Neural cell (in vitro differentiated cells): ENCODE measurements around the gene C2CD3. TPM values are rescaled to one million over a fixed set of nuclear protein-coding genes. Genes with fewer than 3 reads are reported as not detected.

Source experiments
- H2AFZ ChIP-seq: fragments of 200-600, 300-800 bp; sonication (generic), shearing (Covaris generic); 2 replicates; pipeline ENCODE4 v1.6.0; 2014; ENCODE audit warnings: low read depth, mild to moderate bottlenecking, antibody characterized with exemption, low read length, moderate library complexity
- H3F3A ChIP-seq: fragments of 200-600 bp; shearing (Covaris generic); 2 replicates; pipeline ENCODE4 v1.6.1; 2016; ENCODE audit warnings: mild to moderate bottlenecking, moderate library complexity, mixed read lengths, antibody characterized with exemption, low read length; ENCODE audit not compliant: insufficient read depth, poor library complexity, severe bottlenecking
- H3K27ac ChIP-seq: fragments of 200-600, 300-800 bp; sonication (generic), shearing (Covaris generic); 2 replicates; pipeline ENCODE4 v1.5.1; 2014; ENCODE audit warnings: mild to moderate bottlenecking, low read length, moderate library complexity
- H3K27me3 ChIP-seq: fragments of 300-800, 200-600 bp; sonication (generic), shearing (Covaris generic); 2 replicates; pipeline ENCODE4 v1.6.0; 2014; ENCODE audit warnings: mild to moderate bottlenecking, low read depth, low read length, moderate library complexity; ENCODE audit not compliant: insufficient read depth
- H3K36me3 ChIP-seq: fragments of 300-800, 200-600 bp; sonication (generic), shearing (Covaris generic); 2 replicates; pipeline ENCODE4 v1.5.1; 2014; ENCODE audit warnings: mild to moderate bottlenecking, antibody characterized with exemption, low read length, moderate library complexity; ENCODE audit not compliant: insufficient read depth
- H3K4me2 ChIP-seq: fragments of 300-800, 200-600 bp; sonication (generic), shearing (Covaris generic); 2 replicates; pipeline ENCODE4 v1.6.0; 2014; ENCODE audit warnings: mild to moderate bottlenecking, low read length
- H3K4me3 ChIP-seq: fragments of 300-800, 200-600 bp; sonication (generic), shearing (Covaris generic); 2 replicates; pipeline ENCODE4 v1.5.1; 2014; ENCODE audit warnings: mild to moderate bottlenecking, low read length, moderate library complexity
- H3K79me2 ChIP-seq: fragments of 200-600 bp; shearing (Covaris generic); replicated peaks from 2 replicates; pipeline ENCODE4 v1.6.0; 2014; ENCODE audit warnings: mild to moderate bottlenecking, low read length, moderate library complexity; ENCODE audit not compliant: insufficient read depth
- H3K9ac ChIP-seq: fragments of 300-800, 200-600 bp; sonication (generic), shearing (Covaris generic); 2 replicates; pipeline ENCODE4 v1.6.1; 2016; ENCODE audit warnings: mild to moderate bottlenecking, low read length, mixed read lengths
- H3K9me2 ChIP-seq: fragments of 200-600 bp; shearing (Covaris generic); 2 replicates; pipeline ENCODE4 v1.6.1; 2016; ENCODE audit warnings: mild to moderate bottlenecking, low read length, mixed read lengths; ENCODE audit not compliant: insufficient read depth
- H3K9me3 ChIP-seq: fragments of 200-600, 300-800 bp; sonication (generic), shearing (Covaris generic); 2 replicates; pipeline ENCODE4 v1.6.1; 2016; ENCODE audit warnings: mild to moderate bottlenecking, mixed run types, low read length, moderate library complexity, mixed read lengths
- H4K20me1 ChIP-seq: fragments of 200-600 bp; shearing (Covaris generic); 2 replicates; pipeline ENCODE4 v1.6.1; 2016; ENCODE audit warnings: mild to moderate bottlenecking, mixed run types; ENCODE audit not compliant: insufficient read depth
- CTCF ChIP-seq: fragments of 450-650 bp; IDR thresholded peaks from 2 replicates; pipeline ENCODE4 v1.5.1; 2014; ENCODE audit warnings: antibody characterized with exemption, mild to moderate bottlenecking, moderate library complexity; ENCODE audit not compliant: poor library complexity, severe bottlenecking
- EP300 ChIP-seq: fragments of 450-650 bp; conservative IDR thresholded peaks from 2 replicates; pipeline ENCODE4 v1.6.1; 2014; ENCODE audit warnings: antibody characterized with exemption, mild to moderate bottlenecking, moderate library complexity; ENCODE audit not compliant: poor library complexity, severe bottlenecking
- EZH2 ChIP-seq: fragments of 200-600, 300-800 bp; shearing (Covaris generic), sonication (generic); IDR thresholded peaks from 2 replicates; pipeline ENCODE4 v1.6.1; 2014; ENCODE audit warnings: antibody characterized with exemption, low read length, borderline replicate concordance, mild to moderate bottlenecking; ENCODE audit not compliant: insufficient read depth, poor library complexity, severe bottlenecking
- MXI1 ChIP-seq: fragments of 450-650 bp; conservative IDR thresholded peaks from 2 replicates; pipeline ENCODE4 v1.6.1; 2014; ENCODE audit warnings: antibody characterized with exemption, mild to moderate bottlenecking; ENCODE audit not compliant: poor library complexity, severe bottlenecking
- POLR2AphosphoS5 ChIP-seq: IDR thresholded peaks from 2 replicates; pipeline ENCODE4 v1.6.1; 2012
- RAD21 ChIP-seq: fragments of 450-650 bp; conservative IDR thresholded peaks from 2 replicates; pipeline ENCODE4 v1.6.1; 2014; ENCODE audit warnings: antibody characterized with exemption, mild to moderate bottlenecking, moderate library complexity
- REST ChIP-seq: IDR thresholded peaks from 2 replicates; pipeline ENCODE4 v1.6.1; 2012; ENCODE audit warnings: borderline replicate concordance
- SMC3 ChIP-seq: fragments of 450-650 bp; conservative IDR thresholded peaks from 2 replicates; pipeline ENCODE4 v1.6.1; 2014; ENCODE audit warnings: antibody characterized with exemption, mild to moderate bottlenecking, moderate library complexity; ENCODE audit not compliant: poor library complexity
- TAF1 ChIP-seq: IDR thresholded peaks from 2 replicates; pipeline ENCODE4 v1.6.1; 2012; ENCODE audit warnings: low read depth
- polyA plus RNA-seq: library from polyadenylated mRNA; depleted of rRNA; stranded (reverse); fragments of >200 nt; gene quantifications from 2 replicates; pipeline ENCODE4 v1.2.3, GENCODE V29; 2014

C2CD3 gene
- polyA plus RNA-seq, 1 donor from 2014 or later = 13.2 TPM

GRCh38 chr11:73969991-73970800 lies 200.6 kb downstream of the C2CD3 start:
- no peaks in the 10 kb centered on the region for H3K9me3 ChIP-seq
- H3K79me2 ChIP-seq = no peaks in the 10 kb centered on the region
- TF ChIP-seq CTCF (no peak), SMC3 (no peak), RAD21 (no peak), REST (no peak), TAF1 (no peak), EP300 (no peak), POLR2AphosphoS5 (no peak), EZH2 (no peak), MXI1 (no peak)
- H3K4me3 ChIP-seq = no peak overlapping the region
- no peaks in the 10 kb centered on the region for H4K20me1 ChIP-seq
- no peak overlapping the region for H3K4me2 ChIP-seq
- no peak overlapping the region for H3K9ac ChIP-seq
- H3K36me3 ChIP-seq = no peaks in the 10 kb centered on the region
- H3K27me3 ChIP-seq = no peaks in the 10 kb centered on the region
- H3K27ac ChIP-seq = no peak overlapping the region
- no peaks in the 10 kb centered on the region for H3K9me2 ChIP-seq
- H2AFZ ChIP-seq = no peak overlapping the region
- H3F3A ChIP-seq = no peaks in the 10 kb centered on the region

GRCh38 chr11:73969091-73969490 lies 201.7 kb downstream of the C2CD3 start:
- Histone ChIP-seq H2AFZ (no peak overlapping the region), H3K4me3 (no peak overlapping the region), H4K20me1 (no peaks in the 10 kb centered on the region), H3K27me3 (no peaks in the 10 kb centered on the region), H3K9me3 (no peaks in the 10 kb centered on the region), H3K36me3 (no peaks in the 10 kb centered on the region), H3K9me2 (no peaks in the 10 kb centered on the region), H3K27ac (no peak overlapping the region), H3F3A (no peaks in the 10 kb centered on the region), H3K79me2 (no peaks in the 10 kb centered on the region), H3K4me2 (no peak overlapping the region), H3K9ac (no peak overlapping the region)
- TF ChIP-seq RAD21 = no peak
- no peak for TF ChIP-seq POLR2AphosphoS5
- no peak for TF ChIP-seq TAF1
- TF ChIP-seq MXI1 = no peak
- no peak for TF ChIP-seq REST
- TF ChIP-seq EP300 = no peak
- TF ChIP-seq SMC3 = no peak
- TF ChIP-seq EZH2 = no peak
- no peak for TF ChIP-seq CTCF
